ENCODE data around the gene RAD51B. TPM values are rescaled to one million over a fixed set of nuclear protein-coding genes. Genes with fewer than 3 reads are reported as not detected.

The RAD51B gene
- total RNA-seq, 1 experiment from 2014 or later, result 10.8 TPM

GRCh38 chr14:68758301-68758700 is 938.7 kb downstream of the RAD51B start:
- Histone ChIP-seq H3K4me2 (ENCODE audit: low read length) (no peak overlapping the region), H3K4me1 (ENCODE audit: insufficient read depth, low read length) (no peaks in the 10 kb centered on the region), H3K9me3 (ENCODE audit: low read length) (no peaks in the 10 kb centered on the region), H4K20me1 (ENCODE audit: low read length) (no peaks in the 10 kb centered on the region), H3K27me3 (ENCODE audit: low read length) (no peaks in the 10 kb centered on the region), H3F3A (ENCODE audit: low read length, unreplicated experiment) (no peaks in the 10 kb centered on the region), H3K9me2 (replicated peaks; ENCODE audit: low read length) (no peaks in the 10 kb centered on the region), H2AFZ (ENCODE audit: low read length) (no peak overlapping the region), H3K36me3 (ENCODE audit: low read depth, low read length) (no peaks in the 10 kb centered on the region), H3K27ac (ENCODE audit: low read length) (no peak overlapping the region), H3K4me3 (ENCODE audit: low read length) (no peak overlapping the region), H3K79me2 (ENCODE audit: low read length) (no peaks in the 10 kb centered on the region), H3K9ac (ENCODE audit: low read length) (no peak overlapping the region)
- TF ChIP-seq CTCF (conservative IDR thresholded peaks at IDR 0.05; ENCODE audit: low read depth, low read length) (no peak), EZH2 (IDR thresholded peaks at IDR 0.05; ENCODE audit: low read length, unreplicated experiment) (no peak), EZH2phosphoT487 (IDR thresholded peaks at IDR 0.05; ENCODE audit: borderline replicate concordance, low read length) (no peak)
- CTCF ChIA-PET, result interaction anchor here (0.6 kb wide), 1 partner anchor 460 kb away, joined by 3 read pairs; no protein-coding TSS in a partner anchor
- DNase-seq, result no peak
- no peak for ATAC-seq
- POLR2A ChIA-PET (ENCODE audit: unreplicated experiment), result no interaction called here
- BruUV-seq (replicated peaks), result no TSS peak
- intact Hi-C loops (cut with micrococcal nuclease), result no loop called here

- intact Hi-C loops (cut with micrococcal nuclease), result no loop called here
- H3K36me3 ChIP-seq (ENCODE audit: low read depth, low read length), result no peaks in the 10 kb centered on the region
- H3K4me2 ChIP-seq (ENCODE audit: low read length), result no peak overlapping the region
- H3K4me1 ChIP-seq (ENCODE audit: insufficient read depth, low read length), result no peaks in the 10 kb centered on the region
- ChIA-PET POLR2A (ENCODE audit: unreplicated experiment) (no interaction called here), CTCF (interaction anchor here (0.6 kb wide), 1 partner anchor 461 kb away, joined by 3 read pairs; no protein-coding TSS in a partner anchor)
- no peaks in the 10 kb centered on the region for H3F3A ChIP-seq (ENCODE audit: low read length, unreplicated experiment)
- DNase-seq (no peak), ATAC-seq (no peak)
- no peaks in the 10 kb centered on the region for H3K9me3 ChIP-seq (ENCODE audit: low read length)
- H2AFZ ChIP-seq (ENCODE audit: low read length), result no peak overlapping the region
- H3K9me2 ChIP-seq (replicated peaks; ENCODE audit: low read length), result no peaks in the 10 kb centered on the region
- TF ChIP-seq EZH2 (IDR thresholded peaks at IDR 0.05; ENCODE audit: low read length, unreplicated experiment) (no peak), EZH2phosphoT487 (IDR thresholded peaks at IDR 0.05; ENCODE audit: borderline replicate concordance, low read length) (no peak), CTCF (conservative IDR thresholded peaks at IDR 0.05; ENCODE audit: low read depth, low read length) (no peak)
- no peak overlapping the region for H3K27ac ChIP-seq (ENCODE audit: low read length)
- H3K79me2 ChIP-seq (ENCODE audit: low read length), result no peaks in the 10 kb centered on the region
- no peaks in the 10 kb centered on the region for H3K27me3 ChIP-seq (ENCODE audit: low read length)
- H3K9ac ChIP-seq (ENCODE audit: low read length), result no peak overlapping the region
- H4K20me1 ChIP-seq (ENCODE audit: low read length), result no peaks in the 10 kb centered on the region
- BruUV-seq (replicated peaks), result no TSS peak
- H3K4me3 ChIP-seq (ENCODE audit: low read length), result no peak overlapping the region
Observed at GRCh38 chr14:68759017-68759560, 939.5 kb downstream of the RAD51B start.

GRCh38 chr14:68759937-68760336 is 940.4 kb downstream of the RAD51B start:
- BruUV-seq (replicated peaks), result no TSS peak
- Histone ChIP-seq H4K20me1 (ENCODE audit: low read length) (no peaks in the 10 kb centered on the region), H3F3A (ENCODE audit: low read length, unreplicated experiment) (no peaks in the 10 kb centered on the region), H3K9me3 (ENCODE audit: low read length) (no peaks in the 10 kb centered on the region), H2AFZ (ENCODE audit: low read length) (no peak overlapping the region), H3K9ac (ENCODE audit: low read length) (no peak overlapping the region), H3K27ac (ENCODE audit: low read length) (no peak overlapping the region), H3K4me1 (ENCODE audit: insufficient read depth, low read length) (no peaks in the 10 kb centered on the region), H3K79me2 (ENCODE audit: low read length) (no peaks in the 10 kb centered on the region), H3K36me3 (ENCODE audit: low read depth, low read length) (no peaks in the 10 kb centered on the region), H3K27me3 (ENCODE audit: low read length) (no peaks in the 10 kb centered on the region), H3K4me3 (ENCODE audit: low read length) (no peak overlapping the region), H3K4me2 (ENCODE audit: low read length) (no peak overlapping the region), H3K9me2 (replicated peaks; ENCODE audit: low read length) (no peaks in the 10 kb centered on the region)
- TF ChIP-seq EZH2phosphoT487 (IDR thresholded peaks at IDR 0.05; ENCODE audit: borderline replicate concordance, low read length), result no peak
- TF ChIP-seq CTCF (conservative IDR thresholded peaks at IDR 0.05; ENCODE audit: low read depth, low read length), result no peak
- TF ChIP-seq EZH2 (IDR thresholded peaks at IDR 0.05; ENCODE audit: low read length, unreplicated experiment), result no peak
- ChIA-PET POLR2A (ENCODE audit: unreplicated experiment) (no interaction called here), CTCF (no interaction called here)
- no peak for DNase-seq
- intact Hi-C loops (cut with micrococcal nuclease), result no loop called here
- ATAC-seq, result no peak

Data from PC-3 (cell line).